ENCODE measurements around the gene TMEM156. TPM values are rescaled to one million over a fixed set of nuclear protein-coding genes. Genes with fewer than 3 reads are reported as not detected.

Gene TMEM156, protein sequence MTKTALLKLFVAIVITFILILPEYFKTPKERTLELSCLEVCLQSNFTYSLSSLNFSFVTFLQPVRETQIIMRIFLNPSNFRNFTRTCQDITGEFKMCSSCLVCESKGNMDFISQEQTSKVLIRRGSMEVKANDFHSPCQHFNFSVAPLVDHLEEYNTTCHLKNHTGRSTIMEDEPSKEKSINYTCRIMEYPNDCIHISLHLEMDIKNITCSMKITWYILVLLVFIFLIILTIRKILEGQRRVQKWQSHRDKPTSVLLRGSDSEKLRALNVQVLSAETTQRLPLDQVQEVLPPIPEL
- under 1 TPM; 0.27 to 0.51 TPM for total RNA-seq

- TF ChIP-seq, protein P1, sequence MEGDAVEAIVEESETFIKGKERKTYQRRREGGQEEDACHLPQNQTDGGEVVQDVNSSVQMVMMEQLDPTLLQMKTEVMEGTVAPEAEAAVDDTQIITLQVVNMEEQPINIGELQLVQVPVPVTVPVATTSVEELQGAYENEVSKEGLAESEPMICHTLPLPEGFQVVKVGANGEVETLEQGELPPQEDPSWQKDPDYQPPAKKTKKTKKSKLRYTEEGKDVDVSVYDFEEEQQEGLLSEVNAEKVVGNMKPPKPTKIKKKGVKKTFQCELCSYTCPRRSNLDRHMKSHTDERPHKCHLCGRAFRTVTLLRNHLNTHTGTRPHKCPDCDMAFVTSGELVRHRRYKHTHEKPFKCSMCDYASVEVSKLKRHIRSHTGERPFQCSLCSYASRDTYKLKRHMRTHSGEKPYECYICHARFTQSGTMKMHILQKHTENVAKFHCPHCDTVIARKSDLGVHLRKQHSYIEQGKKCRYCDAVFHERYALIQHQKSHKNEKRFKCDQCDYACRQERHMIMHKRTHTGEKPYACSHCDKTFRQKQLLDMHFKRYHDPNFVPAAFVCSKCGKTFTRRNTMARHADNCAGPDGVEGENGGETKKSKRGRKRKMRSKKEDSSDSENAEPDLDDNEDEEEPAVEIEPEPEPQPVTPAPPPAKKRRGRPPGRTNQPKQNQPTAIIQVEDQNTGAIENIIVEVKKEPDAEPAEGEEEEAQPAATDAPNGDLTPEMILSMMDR (IDR thresholded peaks at IDR 0.05) = no peak
- TF ChIP-seq POLR2A (IDR thresholded peaks at IDR 0.05) (no peak), POLR2AphosphoS5 (IDR thresholded peaks at IDR 0.05) (peak; percentile 11)
- H3K4me3 ChIP-seq = no peak within 1 kb of the TSS
- no peaks in the 10 kb centered on the region for H3K36me3 ChIP-seq
- intact Hi-C loops (cut with DNase I) = no loop called here
- H3K4me1 ChIP-seq (replicated peaks) = no peaks in the 10 kb centered on the region
- H3K9me3 ChIP-seq = no peaks in the 10 kb centered on the region
- no peak within 1 kb of the TSS for H3K27ac ChIP-seq
- DNase-seq (ENCODE audit: low spot score) = no peak
- no peaks in the 10 kb centered on the region for H3K27me3 ChIP-seq (replicated peaks; ENCODE audit: insufficient read depth)
- 70% methylated on average over 5 of the region's 5 CpGs for WGBS
These were observed at the start of gene TMEM156 for GRCh38 chr4:39032218-39033085. Gene TMEM156 (minus strand): TSS chr4:39032409. CDS start chr4:39032313, 96 bp downstream.

DNA sequence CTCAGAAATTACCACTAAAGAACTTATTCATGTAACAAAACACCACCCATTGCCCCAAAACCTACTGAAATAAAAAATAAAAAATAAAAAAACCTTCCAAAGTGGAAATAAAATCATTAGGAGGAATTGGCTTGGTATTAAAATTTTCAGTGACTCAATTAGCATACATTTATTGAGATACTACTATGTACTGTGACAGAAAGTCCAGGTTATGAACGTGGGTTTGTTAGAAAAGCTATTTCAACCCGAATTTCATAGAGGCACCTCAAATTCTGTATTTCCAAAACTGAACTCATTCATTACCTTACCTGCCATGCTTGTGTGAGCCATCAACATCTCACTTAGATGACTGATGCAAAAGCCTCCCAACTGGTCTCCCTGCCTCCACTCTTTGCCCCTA, 46.6 kb upstream of the TMEM156 start:
- TF ChIP-seq POLR2A (IDR thresholded peaks at IDR 0.05) (no peak), POLR2AphosphoS5 (IDR thresholded peaks at IDR 0.05) (no peak)
- TF ChIP-seq, protein P1 (IDR thresholded peaks at IDR 0.05) = no peak
- Histone ChIP-seq H3K4me1 (replicated peaks) (no peaks in the 10 kb centered on the region), H3K9me3 (no peaks in the 10 kb centered on the region), H3K4me3 (no peak overlapping the region), H3K27ac (no peak overlapping the region), H3K27me3 (replicated peaks; ENCODE audit: insufficient read depth) (no peaks in the 10 kb centered on the region), H3K36me3 (no peaks in the 10 kb centered on the region)
- 94% methylated on average over 2 of the region's 2 CpGs for WGBS
- intact Hi-C loops (cut with DNase I) = no loop called here
- DNase-seq (ENCODE audit: low spot score) = no peak

DNA sequence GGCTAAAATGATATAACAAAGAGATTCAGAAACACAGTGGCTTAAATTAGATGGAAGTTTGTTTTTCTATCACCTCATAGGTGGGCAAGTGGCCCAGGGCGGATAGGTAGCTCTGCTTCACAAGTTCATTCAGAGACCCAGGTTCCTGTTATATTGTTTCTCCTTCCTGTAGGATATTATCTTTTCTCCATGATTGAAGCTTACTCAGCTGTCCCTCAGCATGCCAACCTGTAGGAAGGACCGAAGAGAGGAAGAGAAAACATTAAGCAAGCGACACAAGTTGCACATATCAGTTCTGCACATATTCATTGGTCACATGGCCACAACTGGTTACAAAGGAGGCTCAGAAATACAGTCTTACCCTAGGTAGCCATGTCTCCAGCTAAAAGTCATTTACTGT, 36.7 kb upstream of the TMEM156 start:
- TF ChIP-seq POLR2AphosphoS5 (IDR thresholded peaks at IDR 0.05) (no peak), POLR2A (IDR thresholded peaks at IDR 0.05) (no peak)
- TF ChIP-seq, protein P1 (IDR thresholded peaks at IDR 0.05) = no peak
- Histone ChIP-seq H3K9me3 (no peaks in the 10 kb centered on the region), H3K4me3 (no peak overlapping the region), H3K27me3 (replicated peaks; ENCODE audit: insufficient read depth) (no peaks in the 10 kb centered on the region), H3K4me1 (replicated peaks) (no peaks in the 10 kb centered on the region), H3K27ac (no peak overlapping the region), H3K36me3 (no peaks in the 10 kb centered on the region)
- WGBS = 92% methylated on average over 3 of the region's 3 CpGs
- DNase-seq (ENCODE audit: low spot score) = no peak
- intact Hi-C loops (cut with DNase I) = no loop called here

- intact Hi-C loops (cut with DNase I) = no loop called here
These were observed 35.2 kb upstream of the TMEM156 start for GRCh38 chr4:39067451-39067850.

More at GRCh38 chr4:39067451-39067850, 35.2 kb upstream of the TMEM156 start:
- no peak for DNase-seq (ENCODE audit: low spot score)
- Histone ChIP-seq H3K27me3 (replicated peaks; ENCODE audit: insufficient read depth) (no peaks in the 10 kb centered on the region), H3K36me3 (no peaks in the 10 kb centered on the region), H3K4me1 (replicated peaks) (no peaks in the 10 kb centered on the region), H3K27ac (no peak overlapping the region), H3K4me3 (no peak overlapping the region), H3K9me3 (no peaks in the 10 kb centered on the region)
- TF ChIP-seq POLR2AphosphoS5 (IDR thresholded peaks at IDR 0.05) (no peak), POLR2A (IDR thresholded peaks at IDR 0.05) (no peak)
- TF ChIP-seq, protein P1 (IDR thresholded peaks at IDR 0.05) = no peak
- 98% methylated on average over 3 of the region's 3 CpGs for WGBS
